GM23338 (cell line): Measurements from ENCODE around the gene SUPT3H. TPM values are rescaled to one million over a fixed set of nuclear protein-coding genes. Genes with fewer than 3 reads are reported as not detected.

Experiments used
- ATAC-seq: fragments of 200-7000 bp; cut with Tn5 transposase; 3 replicates; pipeline ENCODE4 v1.9.1; 2020
- DNase-seq: peaks from one replicate; pipeline ENCODE4 v3.0.0-alpha.2; 2015; ENCODE audit warnings: low spot score
- H2AFZ ChIP-seq: fragments of 200-600 bp; sonication (generic); 2 replicates; pipeline ENCODE4 v1.8.0; 2016; ENCODE audit warnings: antibody characterized with exemption, mild to moderate bottlenecking, moderate library complexity
- H3F3A ChIP-seq: fragments of 200-600 bp; sonication (generic); replicated peaks from 2 replicates; pipeline ENCODE4 v1.8.0; 2017; ENCODE audit warnings: antibody characterized with exemption, mixed run types, low read depth
- H3K27ac ChIP-seq: fragments of 200-600 bp; sonication (generic); 2 replicates; pipeline ENCODE4 v1.6.1; 2016; ENCODE audit warnings: low read depth
- H3K27me3 ChIP-seq: fragments of 200-600 bp; sonication (generic); 2 replicates; pipeline ENCODE4 v1.8.0; 2016; ENCODE audit warnings: mild to moderate bottlenecking, mixed run types, moderate library complexity; ENCODE audit not compliant: insufficient read depth
- H3K36me3 ChIP-seq: fragments of 200-600 bp; sonication (generic); 2 replicates; pipeline ENCODE4 v1.8.0; 2016; ENCODE audit warnings: mild to moderate bottlenecking; ENCODE audit not compliant: insufficient read depth
- H3K4me1 ChIP-seq: fragments of 200-600 bp; sonication (generic); 2 replicates; pipeline ENCODE4 v1.8.0; 2016; ENCODE audit warnings: mild to moderate bottlenecking, moderate library complexity; ENCODE audit not compliant: insufficient read depth
- H3K4me2 ChIP-seq: fragments of 200-600 bp; sonication (generic); 2 replicates; pipeline ENCODE4 v1.7.1; 2017; ENCODE audit warnings: mixed run types
- H3K4me3 ChIP-seq: fragments of 200-600 bp; sonication (generic); 2 replicates; pipeline ENCODE4 v1.6.1; 2016; ENCODE audit warnings: mixed run types
- H3K79me2 ChIP-seq: fragments of 200-600 bp; sonication (generic); replicated peaks from 2 replicates; pipeline ENCODE4 v1.8.0; 2017; ENCODE audit warnings: mild to moderate bottlenecking; ENCODE audit not compliant: insufficient read depth
- H3K9me2 ChIP-seq: fragments of 200-600 bp; sonication (generic); 2 replicates; pipeline ENCODE4 v1.8.0; 2017; ENCODE audit not compliant: insufficient read depth
- H4K20me1 ChIP-seq: fragments of 200-600 bp; sonication (generic); replicated peaks from 2 replicates; pipeline ENCODE4 v1.8.0; 2017; ENCODE audit warnings: mild to moderate bottlenecking; ENCODE audit not compliant: insufficient read depth
- H3K27ac Mint-ChIP-seq: 2 replicates; pipeline ENCODE4 v1.8.0; 2020; ENCODE audit warnings: inconsistent platforms, mild to moderate bottlenecking, moderate library complexity, mixed read lengths
- H3K27me3 Mint-ChIP-seq: 3 replicates; pipeline ENCODE4 v1.8.0; 2022; ENCODE audit warnings: low read depth, mild to moderate bottlenecking, moderate library complexity, mixed read lengths, inconsistent platforms; ENCODE audit not compliant: insufficient read depth, poor library complexity
- H3K36me3 Mint-ChIP-seq: 3 replicates; pipeline ENCODE4 v1.8.0; 2021; ENCODE audit warnings: low read depth, mild to moderate bottlenecking, inconsistent platforms, moderate library complexity, mixed read lengths
- H3K4me1 Mint-ChIP-seq: 3 replicates; pipeline ENCODE4 v1.8.0; 2020; ENCODE audit warnings: mild to moderate bottlenecking, inconsistent platforms, mixed read lengths
- H3K4me3 Mint-ChIP-seq: 3 replicates; pipeline ENCODE4 v1.8.0; 2021; ENCODE audit warnings: moderate library complexity, mild to moderate bottlenecking, inconsistent platforms, mixed read lengths
- H3K9me3 Mint-ChIP-seq: 3 replicates; pipeline ENCODE4 v1.8.0; 2020; ENCODE audit warnings: moderate library complexity, mild to moderate bottlenecking, inconsistent platforms, mixed read lengths
- CREB1 ChIP-seq: fragments of 250-450 bp; sonication (Bioruptor Pico); IDR thresholded peaks from 2 replicates; pipeline ENCODE4 v1.5.0; 2020; ENCODE audit warnings: low read depth, mild to moderate bottlenecking, moderate library complexity
- EZH2 ChIP-seq: fragments of 200-600 bp; sonication (generic); IDR thresholded peaks from one replicate; pipeline ENCODE4 v1.8.0; 2017; ENCODE audit warnings: antibody characterized with exemption, mild to moderate bottlenecking, low read depth; ENCODE audit not compliant: unreplicated experiment
- EZH2phosphoT487 ChIP-seq: fragments of 200-600 bp; sonication (generic); IDR thresholded peaks from one replicate; pipeline ENCODE4 v1.8.1; 2018; ENCODE audit warnings: antibody characterized with exemption; ENCODE audit not compliant: unreplicated experiment
- JUNB ChIP-seq: IDR thresholded peaks from one replicate; pipeline ENCODE4 v1.6.1; 2016; ENCODE audit warnings: antibody characterized with exemption; ENCODE audit not compliant: unreplicated experiment
- POLR2AphosphoS5 ChIP-seq: IDR thresholded peaks from 2 replicates; pipeline ENCODE4 v1.6.1; 2016; ENCODE audit warnings: antibody characterized with exemption, low read depth
- STAT1 ChIP-seq: IDR thresholded peaks from one replicate; pipeline ENCODE4 v1.6.1; 2016; ENCODE audit warnings: antibody characterized with exemption; ENCODE audit not compliant: unreplicated experiment
- ZNF331 ChIP-seq: fragments of 250-450 bp; sonication (Bioruptor Pico); IDR thresholded peaks from 2 replicates; pipeline ENCODE4 v1.5.0; 2020; ENCODE audit warnings: low read depth, mild to moderate bottlenecking, moderate library complexity
- polyA plus RNA-seq: library from polyadenylated mRNA; unstranded; fragments of >200 nt; fragmentation: Nextera tagmentation; extraction: Ambion mirVana; gene quantifications from 2 replicates; pipeline ENCODE4 v1.2.1, GENCODE V29; 2016
- total RNA-seq: library from RNA; depleted of rRNA; stranded (reverse); fragments of >200 nt; shearing (Covaris generic); gene quantifications from 2 replicates; pipeline ENCODE4 v1.2.3, GENCODE V29; 2014
- TF ChIP-seq, protein P1 (sequence below): fragments of 250-450 bp; sonication (Bioruptor Pico); IDR thresholded peaks from 2 replicates; pipeline ENCODE4 v1.5.0; 2020; ENCODE audit warnings: mild to moderate bottlenecking, moderate library complexity
- TF ChIP-seq, protein P2 (sequence below), 2 experiments: fragments of 200-600 bp in 1 of 2; sonication (generic) in 1 of 2; conservative IDR thresholded peaks; 2 replicates each; pipeline versions ENCODE4 v1.5.1 to v1.6.1; 2016 to 2017; ENCODE audit warnings: antibody characterized with exemption in 2 of 2, low read depth in 2 of 2, mild to moderate bottlenecking in 2 of 2, moderate library complexity in 1 of 2
- TF ChIP-seq, protein P3 (sequence below): IDR thresholded peaks from one replicate; pipeline ENCODE4 v1.6.1; 2018; ENCODE audit warnings: antibody characterized with exemption; ENCODE audit not compliant: unreplicated experiment

Gene SUPT3H
- total and polyA plus RNA-seq, 2 experiments from 2014 or later, result 11.4 to 30.1 TPM

DNA sequence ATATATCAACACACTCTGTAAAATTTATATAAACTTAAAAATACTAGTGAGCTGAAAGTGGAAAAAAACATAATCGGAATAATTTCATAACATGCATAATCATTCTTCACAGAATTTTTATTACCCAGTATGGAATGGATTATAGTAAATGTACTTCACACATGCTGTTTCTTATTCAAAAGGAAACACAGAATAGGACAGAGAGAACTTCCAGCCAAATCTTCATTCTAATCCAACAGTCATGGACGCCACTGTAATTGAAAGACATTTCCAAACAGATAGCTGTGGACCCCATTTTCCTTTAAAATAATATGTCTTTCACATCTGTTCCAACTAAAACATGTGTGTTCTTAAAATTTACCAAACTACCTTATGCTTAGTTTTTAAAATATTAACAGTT, 176.2 kb downstream of the SUPT3H start:
- no peaks in the 10 kb centered on the region for H3K79me2 ChIP-seq
- H3K4me1 ChIP-seq, result peaks cover 10% of the 10 kb centered on the region
- H4K20me1 ChIP-seq, result no peaks in the 10 kb centered on the region
- no peak overlapping the region for H3K27ac ChIP-seq
- no peak overlapping the region for H2AFZ ChIP-seq
- DNase-seq, result no peak
- no peaks in the 10 kb centered on the region for H3K27me3 Mint-ChIP-seq
- no peak overlapping the region for H3K4me3 ChIP-seq
- no peaks in the 10 kb centered on the region for H3K36me3 ChIP-seq
- H3K27ac Mint-ChIP-seq, result no peak overlapping the region
- H3K27me3 ChIP-seq, result no peaks in the 10 kb centered on the region
- no peak for ATAC-seq
- H3F3A ChIP-seq, result no peaks in the 10 kb centered on the region
- no peaks in the 10 kb centered on the region; the same call in 2 of the 3 replicates for H3K4me1 Mint-ChIP-seq
- no peak for TF ChIP-seq STAT1
- no peak for TF ChIP-seq EZH2
- no peak for TF ChIP-seq EZH2phosphoT487
- no peaks in the 10 kb centered on the region for H3K9me3 Mint-ChIP-seq
- no peak overlapping the region for H3K4me2 ChIP-seq
- H3K36me3 Mint-ChIP-seq, result no peaks in the 10 kb centered on the region
- H3K9me2 ChIP-seq, result no peaks in the 10 kb centered on the region; the same call in 1 of the 2 replicates
- no peak overlapping the region for H3K4me3 Mint-ChIP-seq

DNA sequence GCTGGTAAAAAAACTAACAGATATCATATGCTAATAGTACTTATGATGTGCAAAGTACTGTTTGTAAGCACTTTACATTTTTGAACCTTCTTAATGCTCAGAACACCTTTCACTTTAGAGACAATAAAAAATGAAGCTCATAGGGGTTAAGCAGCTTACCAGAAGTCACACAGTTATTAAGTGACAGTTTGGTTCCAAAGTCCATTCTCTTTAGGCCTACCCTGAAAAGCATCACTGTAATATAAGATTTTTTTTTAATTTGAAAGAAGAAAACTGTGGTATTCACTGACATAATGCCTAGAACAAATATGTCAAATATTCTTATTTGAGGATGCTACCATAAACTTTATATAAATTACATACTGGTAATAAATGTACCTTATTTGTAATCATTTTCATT, 177.2 kb downstream of the SUPT3H start:
- Histone ChIP-seq H3K27ac (no peak overlapping the region), H3F3A (no peaks in the 10 kb centered on the region), H3K4me3 (no peak overlapping the region), H3K4me2 (no peak overlapping the region), H3K9me2 (no peaks in the 10 kb centered on the region; the same call in 1 of the 2 replicates), H3K4me1 (peaks cover 10% of the 10 kb centered on the region), H2AFZ (no peak overlapping the region), H3K36me3 (no peaks in the 10 kb centered on the region), H3K27me3 (no peaks in the 10 kb centered on the region), H3K79me2 (no peaks in the 10 kb centered on the region), H4K20me1 (no peaks in the 10 kb centered on the region)
- Mint-ChIP-seq H3K27me3 (no peaks in the 10 kb centered on the region), H3K27ac (no peak overlapping the region), H3K4me1 (no peaks in the 10 kb centered on the region; the same call in 2 of the 3 replicates), H3K9me3 (no peaks in the 10 kb centered on the region), H3K4me3 (no peak overlapping the region), H3K36me3 (no peaks in the 10 kb centered on the region)
- DNase-seq (no peak), ATAC-seq (no peak)
- TF ChIP-seq ZNF331 (no peak), STAT1 (no peak), JUNB (no peak), POLR2AphosphoS5 (no peak), CREB1 (CRISPR knock-in tag) (no peak)
- TF ChIP-seq, protein P1, sequence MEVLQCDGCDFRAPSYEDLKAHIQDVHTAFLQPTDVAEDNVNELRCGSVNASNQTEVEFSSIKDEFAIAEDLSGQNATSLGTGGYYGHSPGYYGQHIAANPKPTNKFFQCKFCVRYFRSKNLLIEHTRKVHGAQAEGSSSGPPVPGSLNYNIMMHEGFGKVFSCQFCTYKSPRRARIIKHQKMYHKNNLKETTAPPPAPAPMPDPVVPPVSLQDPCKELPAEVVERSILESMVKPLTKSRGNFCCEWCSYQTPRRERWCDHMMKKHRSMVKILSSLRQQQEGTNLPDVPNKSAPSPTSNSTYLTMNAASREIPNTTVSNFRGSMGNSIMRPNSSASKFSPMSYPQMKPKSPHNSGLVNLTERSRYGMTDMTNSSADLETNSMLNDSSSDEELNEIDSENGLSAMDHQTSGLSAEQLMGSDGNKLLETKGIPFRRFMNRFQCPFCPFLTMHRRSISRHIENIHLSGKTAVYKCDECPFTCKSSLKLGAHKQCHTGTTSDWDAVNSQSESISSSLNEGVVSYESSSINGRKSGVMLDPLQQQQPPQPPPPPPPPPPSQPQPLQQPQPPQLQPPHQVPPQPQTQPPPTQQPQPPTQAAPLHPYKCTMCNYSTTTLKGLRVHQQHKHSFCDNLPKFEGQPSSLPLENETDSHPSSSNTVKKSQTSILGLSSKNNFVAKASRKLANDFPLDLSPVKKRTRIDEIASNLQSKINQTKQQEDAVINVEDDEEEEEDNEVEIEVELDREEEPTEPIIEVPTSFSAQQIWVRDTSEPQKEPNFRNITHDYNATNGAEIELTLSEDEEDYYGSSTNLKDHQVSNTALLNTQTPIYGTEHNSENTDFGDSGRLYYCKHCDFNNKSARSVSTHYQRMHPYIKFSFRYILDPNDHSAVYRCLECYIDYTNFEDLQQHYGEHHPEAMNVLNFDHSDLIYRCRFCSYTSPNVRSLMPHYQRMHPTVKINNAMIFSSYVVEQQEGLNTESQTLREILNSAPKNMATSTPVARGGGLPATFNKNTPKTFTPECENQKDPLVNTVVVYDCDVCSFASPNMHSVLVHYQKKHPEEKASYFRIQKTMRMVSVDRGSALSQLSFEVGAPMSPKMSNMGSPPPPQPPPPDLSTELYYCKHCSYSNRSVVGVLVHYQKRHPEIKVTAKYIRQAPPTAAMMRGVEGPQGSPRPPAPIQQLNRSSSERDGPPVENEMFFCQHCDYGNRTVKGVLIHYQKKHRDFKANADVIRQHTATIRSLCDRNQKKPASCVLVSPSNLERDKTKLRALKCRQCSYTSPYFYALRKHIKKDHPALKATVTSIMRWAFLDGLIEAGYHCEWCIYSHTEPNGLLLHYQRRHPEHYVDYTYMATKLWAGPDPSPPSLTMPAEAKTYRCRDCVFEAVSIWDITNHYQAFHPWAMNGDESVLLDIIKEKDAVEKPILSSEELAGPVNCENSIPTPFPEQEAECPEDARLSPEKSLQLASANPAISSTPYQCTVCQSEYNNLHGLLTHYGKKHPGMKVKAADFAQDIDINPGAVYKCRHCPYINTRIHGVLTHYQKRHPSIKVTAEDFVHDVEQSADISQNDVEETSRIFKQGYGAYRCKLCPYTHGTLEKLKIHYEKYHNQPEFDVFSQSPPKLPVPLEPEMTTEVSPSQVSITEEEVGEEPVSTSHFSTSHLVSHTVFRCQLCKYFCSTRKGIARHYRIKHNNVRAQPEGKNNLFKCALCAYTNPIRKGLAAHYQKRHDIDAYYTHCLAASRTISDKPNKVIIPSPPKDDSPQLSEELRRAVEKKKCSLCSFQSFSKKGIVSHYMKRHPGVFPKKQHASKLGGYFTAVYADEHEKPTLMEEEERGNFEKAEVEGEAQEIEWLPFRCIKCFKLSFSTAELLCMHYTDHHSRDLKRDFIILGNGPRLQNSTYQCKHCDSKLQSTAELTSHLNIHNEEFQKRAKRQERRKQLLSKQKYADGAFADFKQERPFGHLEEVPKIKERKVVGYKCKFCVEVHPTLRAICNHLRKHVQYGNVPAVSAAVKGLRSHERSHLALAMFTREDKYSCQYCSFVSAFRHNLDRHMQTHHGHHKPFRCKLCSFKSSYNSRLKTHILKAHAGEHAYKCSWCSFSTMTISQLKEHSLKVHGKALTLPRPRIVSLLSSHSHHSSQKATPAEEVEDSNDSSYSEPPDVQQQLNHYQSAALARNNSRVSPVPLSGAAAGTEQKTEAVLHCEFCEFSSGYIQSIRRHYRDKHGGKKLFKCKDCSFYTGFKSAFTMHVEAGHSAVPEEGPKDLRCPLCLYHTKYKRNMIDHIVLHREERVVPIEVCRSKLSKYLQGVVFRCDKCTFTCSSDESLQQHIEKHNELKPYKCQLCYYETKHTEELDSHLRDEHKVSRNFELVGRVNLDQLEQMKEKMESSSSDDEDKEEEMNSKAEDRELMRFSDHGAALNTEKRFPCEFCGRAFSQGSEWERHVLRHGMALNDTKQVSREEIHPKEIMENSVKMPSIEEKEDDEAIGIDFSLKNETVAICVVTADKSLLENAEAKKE (CRISPR knock-in tag), result no peak
- TF ChIP-seq, protein P2, sequence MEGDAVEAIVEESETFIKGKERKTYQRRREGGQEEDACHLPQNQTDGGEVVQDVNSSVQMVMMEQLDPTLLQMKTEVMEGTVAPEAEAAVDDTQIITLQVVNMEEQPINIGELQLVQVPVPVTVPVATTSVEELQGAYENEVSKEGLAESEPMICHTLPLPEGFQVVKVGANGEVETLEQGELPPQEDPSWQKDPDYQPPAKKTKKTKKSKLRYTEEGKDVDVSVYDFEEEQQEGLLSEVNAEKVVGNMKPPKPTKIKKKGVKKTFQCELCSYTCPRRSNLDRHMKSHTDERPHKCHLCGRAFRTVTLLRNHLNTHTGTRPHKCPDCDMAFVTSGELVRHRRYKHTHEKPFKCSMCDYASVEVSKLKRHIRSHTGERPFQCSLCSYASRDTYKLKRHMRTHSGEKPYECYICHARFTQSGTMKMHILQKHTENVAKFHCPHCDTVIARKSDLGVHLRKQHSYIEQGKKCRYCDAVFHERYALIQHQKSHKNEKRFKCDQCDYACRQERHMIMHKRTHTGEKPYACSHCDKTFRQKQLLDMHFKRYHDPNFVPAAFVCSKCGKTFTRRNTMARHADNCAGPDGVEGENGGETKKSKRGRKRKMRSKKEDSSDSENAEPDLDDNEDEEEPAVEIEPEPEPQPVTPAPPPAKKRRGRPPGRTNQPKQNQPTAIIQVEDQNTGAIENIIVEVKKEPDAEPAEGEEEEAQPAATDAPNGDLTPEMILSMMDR (conservative IDR thresholded peaks at IDR 0.05; ENCODE audit: low read depth in 2 of 2), result no peak
- TF ChIP-seq, protein P3, sequence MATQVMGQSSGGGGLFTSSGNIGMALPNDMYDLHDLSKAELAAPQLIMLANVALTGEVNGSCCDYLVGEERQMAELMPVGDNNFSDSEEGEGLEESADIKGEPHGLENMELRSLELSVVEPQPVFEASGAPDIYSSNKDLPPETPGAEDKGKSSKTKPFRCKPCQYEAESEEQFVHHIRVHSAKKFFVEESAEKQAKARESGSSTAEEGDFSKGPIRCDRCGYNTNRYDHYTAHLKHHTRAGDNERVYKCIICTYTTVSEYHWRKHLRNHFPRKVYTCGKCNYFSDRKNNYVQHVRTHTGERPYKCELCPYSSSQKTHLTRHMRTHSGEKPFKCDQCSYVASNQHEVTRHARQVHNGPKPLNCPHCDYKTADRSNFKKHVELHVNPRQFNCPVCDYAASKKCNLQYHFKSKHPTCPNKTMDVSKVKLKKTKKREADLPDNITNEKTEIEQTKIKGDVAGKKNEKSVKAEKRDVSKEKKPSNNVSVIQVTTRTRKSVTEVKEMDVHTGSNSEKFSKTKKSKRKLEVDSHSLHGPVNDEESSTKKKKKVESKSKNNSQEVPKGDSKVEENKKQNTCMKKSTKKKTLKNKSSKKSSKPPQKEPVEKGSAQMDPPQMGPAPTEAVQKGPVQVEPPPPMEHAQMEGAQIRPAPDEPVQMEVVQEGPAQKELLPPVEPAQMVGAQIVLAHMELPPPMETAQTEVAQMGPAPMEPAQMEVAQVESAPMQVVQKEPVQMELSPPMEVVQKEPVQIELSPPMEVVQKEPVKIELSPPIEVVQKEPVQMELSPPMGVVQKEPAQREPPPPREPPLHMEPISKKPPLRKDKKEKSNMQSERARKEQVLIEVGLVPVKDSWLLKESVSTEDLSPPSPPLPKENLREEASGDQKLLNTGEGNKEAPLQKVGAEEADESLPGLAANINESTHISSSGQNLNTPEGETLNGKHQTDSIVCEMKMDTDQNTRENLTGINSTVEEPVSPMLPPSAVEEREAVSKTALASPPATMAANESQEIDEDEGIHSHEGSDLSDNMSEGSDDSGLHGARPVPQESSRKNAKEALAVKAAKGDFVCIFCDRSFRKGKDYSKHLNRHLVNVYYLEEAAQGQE, result no peak
